ENCODE data around the gene OPCML. TPM values are rescaled to one million over a fixed set of nuclear protein-coding genes. Genes with fewer than 3 reads are reported as not detected.

The OPCML gene
- total and polyA plus RNA-seq, 12 donors: under 0.01 to 1.2 (median 0.39) TPM

DNA sequence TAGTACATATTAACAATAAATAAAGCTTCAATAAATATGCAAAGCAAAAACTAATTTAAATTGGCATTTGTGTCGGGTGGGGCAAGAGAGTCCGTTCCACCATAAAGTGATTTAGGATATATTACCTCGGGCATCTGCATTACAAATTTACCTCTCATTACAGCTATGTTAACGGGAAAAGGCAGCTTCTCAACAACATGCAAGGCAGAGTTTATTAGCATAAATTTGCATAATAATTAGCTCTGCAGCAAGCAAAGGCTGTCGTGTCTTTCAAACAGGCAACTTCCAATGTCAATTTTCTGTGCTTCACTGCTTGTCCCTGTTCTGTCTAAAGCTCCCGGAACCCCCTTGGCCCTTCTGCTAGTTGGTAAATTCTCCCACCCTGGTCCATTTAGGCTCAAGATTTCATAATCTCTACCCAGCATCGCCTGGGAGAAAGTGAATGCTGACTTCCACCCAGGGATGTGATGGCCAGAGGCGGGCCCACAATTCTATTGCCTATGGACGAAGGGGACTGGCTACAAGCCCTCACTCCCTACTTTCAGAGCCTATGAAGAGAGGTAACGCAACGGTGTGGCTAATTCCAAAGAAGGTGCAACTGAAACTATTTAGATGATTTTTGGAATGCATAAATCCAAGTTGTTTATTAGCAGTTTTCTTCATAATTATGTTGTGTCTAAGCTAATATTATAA is 462.1 kb downstream of the OPCML start:
- ATAC-seq (no peak), DNase-seq (no peak)
- Histone ChIP-seq H3K9me3 (no peaks in the 10 kb centered on the region), H3K4me1 (peaks cover 0 to under 1% (median 0%) of the 10 kb centered on the region in 9 donors), H3K36me3 (no peaks in the 10 kb centered on the region), H3K4me3 (no peak overlapping the region), H3K27ac (no peak overlapping the region), H3K27me3 (peaks cover 0 to 49% (median 33%) of the 10 kb centered on the region in 7 donors)
- WGBS, 2 donors: 42 to 49% methylated on average over 11 of the region's 11 CpGs
- intact Hi-C loops (cut with DNase I): loop anchor here in 1 of 10 donors (5.0 kb wide), 1 partner anchor 172 kb away; no protein-coding TSS in a partner anchor
- TF ChIP-seq, protein P1, sequence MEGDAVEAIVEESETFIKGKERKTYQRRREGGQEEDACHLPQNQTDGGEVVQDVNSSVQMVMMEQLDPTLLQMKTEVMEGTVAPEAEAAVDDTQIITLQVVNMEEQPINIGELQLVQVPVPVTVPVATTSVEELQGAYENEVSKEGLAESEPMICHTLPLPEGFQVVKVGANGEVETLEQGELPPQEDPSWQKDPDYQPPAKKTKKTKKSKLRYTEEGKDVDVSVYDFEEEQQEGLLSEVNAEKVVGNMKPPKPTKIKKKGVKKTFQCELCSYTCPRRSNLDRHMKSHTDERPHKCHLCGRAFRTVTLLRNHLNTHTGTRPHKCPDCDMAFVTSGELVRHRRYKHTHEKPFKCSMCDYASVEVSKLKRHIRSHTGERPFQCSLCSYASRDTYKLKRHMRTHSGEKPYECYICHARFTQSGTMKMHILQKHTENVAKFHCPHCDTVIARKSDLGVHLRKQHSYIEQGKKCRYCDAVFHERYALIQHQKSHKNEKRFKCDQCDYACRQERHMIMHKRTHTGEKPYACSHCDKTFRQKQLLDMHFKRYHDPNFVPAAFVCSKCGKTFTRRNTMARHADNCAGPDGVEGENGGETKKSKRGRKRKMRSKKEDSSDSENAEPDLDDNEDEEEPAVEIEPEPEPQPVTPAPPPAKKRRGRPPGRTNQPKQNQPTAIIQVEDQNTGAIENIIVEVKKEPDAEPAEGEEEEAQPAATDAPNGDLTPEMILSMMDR (IDR thresholded peaks at IDR 0.05): no peak

DNA sequence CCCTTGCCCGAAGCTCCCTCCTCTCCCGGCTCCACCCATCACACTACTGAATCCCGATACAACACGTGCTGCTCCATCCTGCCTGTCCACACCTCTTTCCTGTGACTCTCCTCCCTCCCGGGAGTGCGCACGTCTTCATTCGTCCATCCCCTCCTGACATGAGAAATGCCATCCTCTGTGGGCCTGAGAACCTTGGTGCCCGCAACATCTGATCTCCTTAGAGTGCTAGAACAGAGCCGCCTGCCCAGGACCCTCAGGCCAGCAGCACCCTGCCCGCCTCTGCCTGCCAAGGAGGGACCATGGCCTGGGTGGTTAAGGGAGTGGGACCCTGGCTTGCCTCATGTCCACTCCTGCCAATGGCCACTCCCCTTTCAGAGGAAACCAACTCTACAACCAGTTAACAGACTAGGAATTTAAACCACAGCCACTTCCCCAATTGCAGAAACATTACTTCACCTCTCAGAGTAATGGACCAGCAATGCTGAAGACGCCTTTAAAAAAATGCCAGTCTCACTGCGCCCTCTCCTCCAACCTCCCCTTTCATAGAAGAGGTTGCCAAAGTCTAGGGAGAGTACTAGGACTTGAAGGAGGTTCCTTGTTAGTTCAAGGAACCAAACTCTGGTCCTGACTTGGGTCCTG is 466.3 kb downstream of the OPCML start:
- TF ChIP-seq, protein P1 (IDR thresholded peaks at IDR 0.05): no peak
- Histone ChIP-seq H3K36me3 (no peaks in the 10 kb centered on the region), H3K9me3 (no peaks in the 10 kb centered on the region), H3K27ac (no peak overlapping the region), H3K27me3 (peaks cover 10 to 36% (median 18%) of the 10 kb centered on the region in 7 donors), H3K4me3 (no peak overlapping the region), H3K4me1 (peaks cover 0 to 15% (median 5%) of the 10 kb centered on the region in 9 donors)
- ATAC-seq: no peak
- intact Hi-C loops (cut with DNase I): loop anchor here in 2 of 10 donors (5.0 to 10.0 kb wide), 2 partner anchors 1144 to 1201 kb away; no protein-coding TSS in a partner anchor
- WGBS, 2 donors: 87 to 88% methylated on average over 13 of the region's 13 CpGs
- DNase-seq: no peak

DNA sequence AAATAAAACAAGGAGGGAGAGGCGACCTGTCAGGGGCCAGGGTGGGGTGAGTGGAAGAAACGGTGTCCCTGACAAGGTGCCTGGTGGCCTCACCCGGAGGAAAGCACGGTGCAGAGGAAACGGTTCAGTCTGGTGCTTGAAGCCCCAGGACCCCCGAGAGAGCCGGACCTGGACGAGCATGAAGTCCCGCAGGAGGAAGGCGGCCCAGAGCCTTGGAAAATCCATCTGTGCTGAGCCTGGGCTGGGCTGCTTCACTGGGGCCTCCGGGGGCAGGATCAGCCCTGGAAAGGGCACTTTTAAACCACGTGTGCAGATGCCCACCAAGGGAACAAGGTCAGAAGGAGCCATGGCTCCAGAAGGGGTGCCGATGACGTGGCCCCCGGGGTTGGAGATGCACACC is 467.3 kb downstream of the OPCML start:
- Histone ChIP-seq H3K36me3 (no peaks in the 10 kb centered on the region), H3K27me3 (peaks cover 2 to 26% (median 10%) of the 10 kb centered on the region in 7 donors), H3K9me3 (no peaks in the 10 kb centered on the region), H3K4me3 (peak overlapping the region in 9 of 10 donors; percentile 46 to 74 (median 61)), H3K27ac (peak overlapping the region in 6 of 10 donors; percentile 71 to 84 (median 78)), H3K4me1 (peaks cover 0 to 15% (median 5%) of the 10 kb centered on the region in 9 donors)
- 74 to 82% methylated on average over 15 of the region's 15 CpGs for WGBS, 2 donors
- DNase-seq: no peak
- peak in 1 of 8 donors; percentile 6 for ATAC-seq
- intact Hi-C loops (cut with DNase I): loop anchor here in 2 of 10 donors (5.0 to 10.0 kb wide), 2 partner anchors 1143 to 1200 kb away; no protein-coding TSS in a partner anchor
- TF ChIP-seq, protein P1 (IDR thresholded peaks at IDR 0.05): no peak

DNA sequence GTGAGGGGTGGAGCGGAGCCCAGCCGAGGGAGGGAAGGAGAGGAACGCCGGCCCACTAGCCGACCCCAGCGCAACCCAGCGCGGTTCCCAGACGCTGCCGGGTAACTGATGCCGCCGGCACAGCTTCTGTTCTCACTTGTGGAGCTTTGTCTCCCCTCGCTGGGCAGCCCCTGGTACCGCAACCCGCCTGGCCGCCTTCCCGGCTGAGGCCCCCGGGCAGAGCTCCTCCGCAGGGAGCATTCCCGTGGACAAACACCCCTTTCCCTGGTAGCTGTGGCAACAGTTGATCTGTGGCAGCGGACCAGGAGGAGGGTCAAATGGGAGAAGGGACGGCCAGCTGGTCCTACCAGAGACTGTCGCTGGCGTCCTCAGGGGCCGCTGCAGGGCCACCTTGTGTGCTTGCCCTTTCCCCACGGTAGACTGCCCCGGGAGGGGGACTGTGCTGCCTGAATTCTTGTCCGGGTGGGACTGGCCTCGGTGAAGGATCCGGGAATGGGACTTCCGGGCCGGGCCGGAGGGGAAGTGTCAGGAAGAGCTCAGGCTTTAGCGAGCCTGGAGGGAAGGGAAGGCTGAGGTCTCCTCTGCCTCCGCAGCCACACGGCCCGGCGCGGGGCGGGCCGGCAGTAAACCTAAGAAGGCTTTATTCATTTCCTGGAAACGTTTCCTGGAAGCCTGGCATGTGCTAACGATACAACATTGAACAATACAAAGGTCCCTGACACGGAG is 468.0 kb downstream of the OPCML start:
- DNase-seq: peak; percentile 69 to 72
- H3K27ac ChIP-seq: peak overlapping the region; percentile 2 to 84 (median 74)

More for the DNA sequence above, 468.0 kb downstream of the OPCML start:
- Histone ChIP-seq H3K9me3 (no peaks in the 10 kb centered on the region), H3K27me3 (peaks cover under 1 to 26% (median 10%) of the 10 kb centered on the region in 7 donors), H3K4me3 (peak overlapping the region; percentile 43 to 74 (median 59)), H3K4me1 (peaks cover 0 to 15% (median 5%) of the 10 kb centered on the region in 9 donors), H3K36me3 (no peaks in the 10 kb centered on the region)
- peak; percentile 89 to 97 (median 96) for ATAC-seq
- WGBS, 2 donors: 3% methylated on average over 44 of the region's 44 CpGs
- TF ChIP-seq, protein P1 (IDR thresholded peaks at IDR 0.05): peak; percentile 32 to 76 (median 70)
- intact Hi-C loops (cut with DNase I): loop anchor here in 1 of 10 donors (10.0 kb wide), 1 partner anchor 1200 kb away; no protein-coding TSS in a partner anchor
